AG09309 (cell line): Measurements from ENCODE around the gene PPM1L.

Source experiments
- DNase-seq: peaks from one replicate; pipeline ENCODE4 v3.0.0-alpha.2; 2010; ENCODE audit warnings: low read depth
- H3K4me3 ChIP-seq: 2 replicates; pipeline ENCODE4 v1.5.1; 2011; ENCODE audit warnings: mild to moderate bottlenecking, low read depth, low read length, moderate library complexity; ENCODE audit not compliant: control insufficient read depth
- TF ChIP-seq, protein P1 (sequence below): IDR thresholded peaks from 2 replicates; pipeline ENCODE4 v1.5.1; 2011; ENCODE audit warnings: mild to moderate bottlenecking, low read depth, low read length, inconsistent platforms; ENCODE audit not compliant: insufficient read depth, control insufficient read depth; ENCODE audit errors: missing control alignments

PPM1L gene

DNA sequence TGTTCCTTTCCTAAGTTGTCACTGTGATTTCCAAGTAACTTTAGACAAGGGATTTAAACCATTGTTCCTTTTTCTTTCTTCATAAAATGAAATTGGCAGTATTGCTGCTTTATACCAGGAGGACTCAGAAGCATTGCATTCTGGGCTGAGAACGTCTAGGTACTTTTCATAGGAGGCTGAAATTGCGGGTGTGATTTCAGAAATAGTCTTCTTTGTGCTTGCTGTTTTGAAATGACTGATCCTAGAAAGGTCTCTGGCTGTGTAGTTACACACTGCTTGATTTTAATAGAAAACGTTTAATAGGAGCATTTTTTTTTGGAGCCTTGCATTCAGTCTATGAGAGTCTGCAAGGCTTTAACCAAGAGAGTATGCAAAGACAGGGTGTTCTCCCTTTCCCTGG is 56.3 kb downstream of the PPM1L start:
- TF ChIP-seq, protein P1, sequence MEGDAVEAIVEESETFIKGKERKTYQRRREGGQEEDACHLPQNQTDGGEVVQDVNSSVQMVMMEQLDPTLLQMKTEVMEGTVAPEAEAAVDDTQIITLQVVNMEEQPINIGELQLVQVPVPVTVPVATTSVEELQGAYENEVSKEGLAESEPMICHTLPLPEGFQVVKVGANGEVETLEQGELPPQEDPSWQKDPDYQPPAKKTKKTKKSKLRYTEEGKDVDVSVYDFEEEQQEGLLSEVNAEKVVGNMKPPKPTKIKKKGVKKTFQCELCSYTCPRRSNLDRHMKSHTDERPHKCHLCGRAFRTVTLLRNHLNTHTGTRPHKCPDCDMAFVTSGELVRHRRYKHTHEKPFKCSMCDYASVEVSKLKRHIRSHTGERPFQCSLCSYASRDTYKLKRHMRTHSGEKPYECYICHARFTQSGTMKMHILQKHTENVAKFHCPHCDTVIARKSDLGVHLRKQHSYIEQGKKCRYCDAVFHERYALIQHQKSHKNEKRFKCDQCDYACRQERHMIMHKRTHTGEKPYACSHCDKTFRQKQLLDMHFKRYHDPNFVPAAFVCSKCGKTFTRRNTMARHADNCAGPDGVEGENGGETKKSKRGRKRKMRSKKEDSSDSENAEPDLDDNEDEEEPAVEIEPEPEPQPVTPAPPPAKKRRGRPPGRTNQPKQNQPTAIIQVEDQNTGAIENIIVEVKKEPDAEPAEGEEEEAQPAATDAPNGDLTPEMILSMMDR, result no peak
- H3K4me3 ChIP-seq, result no peak overlapping the region
- no peak for DNase-seq

DNA sequence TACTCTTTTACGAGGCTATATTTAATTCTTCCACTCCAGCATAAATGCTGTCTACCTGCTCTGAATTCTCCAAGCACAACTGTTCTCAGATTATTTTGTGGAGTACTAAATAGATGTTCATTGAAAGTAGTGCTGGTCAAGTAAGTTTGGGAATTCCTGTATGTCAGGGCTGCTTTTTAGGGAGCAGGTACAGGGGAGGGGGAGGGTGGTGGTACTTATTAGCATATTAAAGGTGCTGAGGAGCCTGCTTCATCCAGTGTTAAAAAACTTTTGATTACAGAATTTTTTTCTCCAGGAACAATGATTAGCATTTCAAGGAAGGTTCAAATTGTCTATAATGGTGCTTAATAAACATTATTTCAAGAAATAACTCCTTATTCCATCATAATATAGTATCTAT is 59.2 kb downstream of the PPM1L start:
- no peak overlapping the region for H3K4me3 ChIP-seq
- no peak for DNase-seq
- TF ChIP-seq, protein P1, result no peak

DNA sequence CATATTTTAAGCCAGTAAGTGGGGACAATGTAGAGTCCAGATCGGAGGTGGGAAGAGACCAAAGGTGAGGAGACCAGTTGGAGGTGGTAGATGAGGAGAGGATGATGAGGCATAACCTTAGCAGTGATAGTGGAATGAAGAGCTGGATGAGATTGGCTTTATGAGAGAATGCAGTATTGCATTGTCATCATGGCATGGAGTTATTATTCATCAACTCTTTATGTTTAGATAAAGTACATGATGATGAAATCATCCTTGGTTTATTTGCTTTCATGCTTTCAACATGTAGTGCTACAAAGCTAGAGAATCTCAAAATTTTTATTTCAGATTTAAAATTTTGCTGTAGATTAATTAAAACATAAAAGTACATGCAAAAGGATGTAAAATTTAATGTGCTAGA is 64.0 kb downstream of the PPM1L start:
- H3K4me3 ChIP-seq, result no peak overlapping the region
- no peak for DNase-seq
- TF ChIP-seq, protein P1, result no peak

DNA sequence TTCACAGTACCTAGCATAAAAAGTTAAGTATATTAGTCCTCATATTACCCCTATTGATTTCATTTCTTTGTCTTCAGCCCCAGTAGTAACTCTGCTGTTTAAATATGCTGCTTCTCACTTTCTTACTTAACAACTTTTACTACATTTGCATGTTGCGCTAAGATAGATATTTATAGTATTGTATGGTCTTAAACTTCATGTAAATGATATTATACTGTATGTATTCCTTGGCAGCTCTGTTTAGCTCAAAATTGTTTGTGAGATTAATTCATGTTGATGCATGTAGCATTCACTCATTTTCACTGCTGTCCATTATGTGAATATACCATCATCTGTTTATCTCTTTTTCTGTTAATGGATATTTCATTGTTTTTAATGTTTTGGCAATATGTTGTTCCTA is 64.4 kb downstream of the PPM1L start:
- DNase-seq, result no peak
- no peak overlapping the region for H3K4me3 ChIP-seq
- TF ChIP-seq, protein P1, result no peak

DNA sequence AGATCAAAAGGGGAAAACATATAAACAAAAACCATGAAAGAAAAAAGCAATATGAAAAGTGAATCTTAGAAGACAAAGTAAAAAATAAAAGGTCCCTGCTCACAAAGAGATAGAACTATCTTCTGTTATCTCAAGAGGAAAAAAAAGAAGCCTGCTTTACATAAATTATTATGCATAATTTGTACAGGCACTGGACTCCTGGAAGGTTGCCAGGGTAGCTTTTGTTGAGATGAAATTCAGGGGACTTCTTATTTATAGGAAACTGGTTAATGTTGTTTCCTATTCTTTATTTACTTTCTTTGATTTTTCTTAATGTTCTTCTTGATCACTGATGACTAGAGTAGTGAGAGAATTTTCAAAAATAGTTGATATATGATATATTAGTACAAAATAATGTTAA is 66.9 kb downstream of the PPM1L start:
- H3K4me3 ChIP-seq, result no peak overlapping the region
- no peak for DNase-seq
- TF ChIP-seq, protein P1, result no peak

DNA sequence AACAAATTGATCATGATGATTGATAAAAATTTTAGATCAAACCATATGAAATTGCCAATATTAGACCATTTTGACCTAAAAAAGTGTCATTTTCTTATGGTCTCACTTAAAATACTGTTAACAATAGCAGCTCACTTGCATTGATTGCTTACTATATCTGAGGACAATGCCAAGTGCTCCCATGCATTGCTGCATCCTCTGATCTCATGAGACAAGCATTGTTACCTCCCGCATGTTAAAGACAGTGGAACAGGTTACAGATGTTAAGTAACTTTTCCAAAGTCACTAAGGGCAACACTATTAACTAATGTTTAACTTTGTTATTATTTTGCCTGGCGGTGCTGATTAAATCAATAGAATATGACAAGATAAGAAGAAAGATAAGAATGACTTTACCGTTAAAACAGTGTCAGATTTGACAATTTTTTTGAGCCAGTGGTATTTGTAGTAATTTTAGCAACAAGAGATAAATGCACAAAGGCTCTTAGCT is 69.3 kb downstream of the PPM1L start:
- DNase-seq, result no peak
- TF ChIP-seq, protein P1, result no peak
- H3K4me3 ChIP-seq, result no peak overlapping the region

DNA sequence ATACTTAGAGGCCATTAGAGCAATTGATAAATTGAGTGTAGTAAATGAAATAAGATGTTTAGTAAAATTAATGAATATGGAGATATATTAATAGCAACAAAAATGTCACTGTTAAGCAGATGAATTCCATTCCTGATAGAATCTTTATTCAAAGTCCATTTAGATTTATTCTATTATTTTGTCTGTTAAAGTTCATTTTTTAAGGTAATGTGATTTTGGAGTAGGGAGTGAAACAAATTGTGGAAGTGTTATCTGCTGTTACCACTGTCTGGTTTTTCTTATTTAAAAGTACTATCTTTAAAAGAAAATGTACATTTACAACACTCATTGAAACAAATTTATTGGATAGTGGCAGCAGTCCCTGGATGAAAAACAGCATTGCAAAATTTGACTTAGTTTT is 70.4 kb downstream of the PPM1L start:
- H3K4me3 ChIP-seq, result no peak overlapping the region
- TF ChIP-seq, protein P1, result no peak
- DNase-seq, result no peak
